Measurements from ENCODE around the gene TMEM151B.

Gene TMEM151B

DNA sequence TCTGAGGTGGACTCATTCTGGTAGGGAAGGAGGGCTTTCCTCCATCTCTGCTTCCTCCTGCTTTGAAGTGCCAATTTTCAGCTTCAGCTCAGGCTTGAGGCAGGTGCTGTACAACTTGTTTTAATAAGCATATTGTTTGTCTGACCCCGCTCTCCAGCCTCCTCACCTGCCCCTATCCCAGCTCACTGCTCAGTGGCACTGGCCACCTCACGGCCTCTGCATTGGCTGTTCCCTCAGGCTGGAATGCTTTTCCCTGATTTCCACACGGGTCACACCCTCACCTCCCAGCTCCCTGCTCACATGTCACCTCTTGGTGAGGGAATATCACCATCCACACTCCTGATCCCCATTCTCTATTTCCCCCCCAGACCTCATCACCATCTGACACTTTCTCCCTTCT is 28.6 kb downstream of the TMEM151B start:
- TF ChIP-seq, protein P1, sequence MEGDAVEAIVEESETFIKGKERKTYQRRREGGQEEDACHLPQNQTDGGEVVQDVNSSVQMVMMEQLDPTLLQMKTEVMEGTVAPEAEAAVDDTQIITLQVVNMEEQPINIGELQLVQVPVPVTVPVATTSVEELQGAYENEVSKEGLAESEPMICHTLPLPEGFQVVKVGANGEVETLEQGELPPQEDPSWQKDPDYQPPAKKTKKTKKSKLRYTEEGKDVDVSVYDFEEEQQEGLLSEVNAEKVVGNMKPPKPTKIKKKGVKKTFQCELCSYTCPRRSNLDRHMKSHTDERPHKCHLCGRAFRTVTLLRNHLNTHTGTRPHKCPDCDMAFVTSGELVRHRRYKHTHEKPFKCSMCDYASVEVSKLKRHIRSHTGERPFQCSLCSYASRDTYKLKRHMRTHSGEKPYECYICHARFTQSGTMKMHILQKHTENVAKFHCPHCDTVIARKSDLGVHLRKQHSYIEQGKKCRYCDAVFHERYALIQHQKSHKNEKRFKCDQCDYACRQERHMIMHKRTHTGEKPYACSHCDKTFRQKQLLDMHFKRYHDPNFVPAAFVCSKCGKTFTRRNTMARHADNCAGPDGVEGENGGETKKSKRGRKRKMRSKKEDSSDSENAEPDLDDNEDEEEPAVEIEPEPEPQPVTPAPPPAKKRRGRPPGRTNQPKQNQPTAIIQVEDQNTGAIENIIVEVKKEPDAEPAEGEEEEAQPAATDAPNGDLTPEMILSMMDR (IDR thresholded peaks at IDR 0.05) = no peak

- TF ChIP-seq, protein P1 (IDR thresholded peaks at IDR 0.05) = no peak
Observed at GRCh38 chr6:44300292-44300823, 30.1 kb downstream of the TMEM151B start.

- TF ChIP-seq, protein P1 (IDR thresholded peaks at IDR 0.05) = no peak
Observed at GRCh38 chr6:44301106-44301505, 30.9 kb downstream of the TMEM151B start.

DNA sequence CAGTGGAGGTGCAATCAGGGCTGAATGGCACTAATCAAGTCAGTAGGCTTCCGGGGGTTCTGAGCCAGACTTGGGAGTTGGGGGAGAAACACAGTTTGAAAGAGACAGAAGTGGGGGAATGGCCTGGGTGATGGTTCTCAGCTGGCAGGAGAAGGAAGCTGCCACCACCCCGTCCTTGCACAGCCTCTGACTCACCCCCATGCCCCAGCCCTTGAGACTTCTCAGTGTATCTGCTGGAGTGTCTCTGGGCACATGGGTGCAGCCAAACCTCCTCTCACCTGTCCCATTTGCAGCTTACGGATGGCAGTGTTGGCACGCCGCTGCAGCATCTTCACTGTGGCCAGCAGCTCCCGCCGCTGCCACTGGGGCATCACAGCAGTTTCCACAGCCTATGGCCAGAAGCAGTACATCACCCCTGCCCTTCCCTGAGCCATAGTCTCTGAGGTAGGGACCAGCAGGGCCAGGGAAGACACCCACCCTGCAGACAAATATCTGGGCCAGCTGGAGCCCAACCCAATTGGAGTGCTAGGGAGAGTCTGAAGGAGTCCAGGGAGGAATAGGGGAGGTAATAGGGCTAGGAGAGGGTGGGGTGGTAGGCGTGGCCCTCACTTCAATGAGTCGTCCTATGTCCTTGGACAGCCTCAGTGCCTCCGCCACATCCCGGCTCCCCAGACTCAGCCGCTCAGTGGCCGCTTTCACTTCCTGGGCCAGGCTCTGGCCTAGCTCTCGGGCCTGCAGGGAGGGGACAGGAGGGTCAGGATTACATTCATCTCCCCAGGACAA is 31.7 kb downstream of the TMEM151B start:
- TF ChIP-seq, protein P1 (IDR thresholded peaks at IDR 0.05) = no peak

DNA sequence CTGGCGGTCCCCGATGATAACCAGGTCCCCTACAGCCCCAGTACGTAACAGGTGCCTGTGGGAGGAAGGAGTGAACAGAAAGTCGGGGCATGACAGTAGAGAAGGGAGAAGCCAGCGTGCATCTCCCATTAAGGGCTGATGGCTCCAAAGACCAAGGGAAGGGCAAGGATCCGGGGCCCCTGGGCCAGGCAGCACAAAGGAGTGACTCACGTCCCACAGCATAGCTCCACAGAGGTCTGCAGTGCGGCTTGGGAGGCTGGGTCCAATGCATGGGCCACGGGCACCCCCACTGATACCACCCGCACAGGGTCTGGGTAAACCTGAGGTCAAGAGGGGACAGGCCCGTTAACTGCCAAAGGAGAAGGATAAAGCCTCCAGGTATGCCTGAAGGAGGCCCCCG is 32.6 kb downstream of the TMEM151B start:
- TF ChIP-seq, protein P1 (IDR thresholded peaks at IDR 0.05) = no peak

DNA sequence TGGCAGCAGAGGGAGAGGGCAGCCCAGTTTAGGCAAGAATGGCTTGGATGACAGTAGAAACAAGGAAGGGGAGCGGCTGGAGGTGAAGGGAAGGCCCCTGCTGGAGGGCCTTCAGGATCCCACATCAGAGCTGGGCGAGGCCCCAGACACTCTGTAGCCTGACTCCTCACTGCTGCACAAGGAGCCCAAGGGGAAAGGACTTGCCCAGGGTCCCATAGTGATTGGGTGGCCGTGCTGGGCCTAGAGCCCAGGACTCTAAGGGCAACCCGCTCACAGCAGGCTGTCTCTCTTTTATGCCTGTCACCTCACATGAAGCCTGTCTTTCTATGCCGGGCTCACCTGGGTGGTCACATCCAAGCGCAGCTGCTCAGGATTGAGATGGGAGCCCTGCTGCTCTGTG is 33.6 kb downstream of the TMEM151B start:
- TF ChIP-seq, protein P1 (IDR thresholded peaks at IDR 0.05) = no peak

DNA sequence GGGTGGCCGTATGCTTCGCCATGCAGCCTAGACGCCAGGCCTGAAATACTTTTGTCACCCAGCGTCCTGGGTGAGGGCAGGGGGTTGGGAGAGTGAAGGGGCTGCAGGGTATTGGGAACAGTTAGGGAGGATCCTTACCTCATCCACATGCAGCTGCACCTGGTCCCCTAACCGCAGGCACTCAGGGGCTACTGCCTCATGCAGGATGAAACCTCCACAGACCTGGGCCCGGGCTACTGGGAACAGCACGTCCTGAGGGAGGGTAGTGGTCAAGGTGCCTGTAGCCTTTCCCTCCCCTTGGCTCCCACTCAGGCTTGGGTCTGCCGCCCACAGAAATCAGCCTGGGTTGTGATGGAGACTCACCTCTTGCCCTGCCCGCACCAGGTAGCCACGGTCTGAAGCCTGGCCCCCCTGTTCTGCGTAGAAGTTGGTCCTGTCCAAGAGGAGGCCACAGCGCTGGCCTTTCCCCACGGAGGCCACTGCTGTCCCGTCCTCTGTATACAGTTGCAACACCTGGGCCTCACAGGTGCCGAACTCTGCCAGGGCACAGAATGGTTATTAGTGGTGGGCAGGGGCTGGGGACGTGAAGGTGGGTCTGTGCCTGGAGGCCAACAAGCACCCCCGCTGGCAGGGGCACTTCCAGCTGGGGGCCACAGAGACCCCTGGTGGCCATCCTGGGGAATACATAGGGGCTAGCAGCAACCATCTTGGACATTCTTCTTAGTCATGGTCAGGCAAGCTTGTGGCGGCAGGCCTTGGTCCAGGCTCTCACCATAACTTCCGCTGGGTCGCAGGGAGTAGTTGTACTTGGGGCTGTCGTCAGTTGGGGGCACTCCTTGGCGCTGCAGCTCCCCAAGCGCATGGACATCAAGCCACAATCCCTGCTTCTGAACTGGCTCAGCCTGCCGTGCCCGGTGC is 34.3 kb downstream of the TMEM151B start:
- TF ChIP-seq, protein P1 (IDR thresholded peaks at IDR 0.05) = peak; percentile 69
